ENCODE data around the gene GLT8D2.

The GLT8D2 gene

DNA sequence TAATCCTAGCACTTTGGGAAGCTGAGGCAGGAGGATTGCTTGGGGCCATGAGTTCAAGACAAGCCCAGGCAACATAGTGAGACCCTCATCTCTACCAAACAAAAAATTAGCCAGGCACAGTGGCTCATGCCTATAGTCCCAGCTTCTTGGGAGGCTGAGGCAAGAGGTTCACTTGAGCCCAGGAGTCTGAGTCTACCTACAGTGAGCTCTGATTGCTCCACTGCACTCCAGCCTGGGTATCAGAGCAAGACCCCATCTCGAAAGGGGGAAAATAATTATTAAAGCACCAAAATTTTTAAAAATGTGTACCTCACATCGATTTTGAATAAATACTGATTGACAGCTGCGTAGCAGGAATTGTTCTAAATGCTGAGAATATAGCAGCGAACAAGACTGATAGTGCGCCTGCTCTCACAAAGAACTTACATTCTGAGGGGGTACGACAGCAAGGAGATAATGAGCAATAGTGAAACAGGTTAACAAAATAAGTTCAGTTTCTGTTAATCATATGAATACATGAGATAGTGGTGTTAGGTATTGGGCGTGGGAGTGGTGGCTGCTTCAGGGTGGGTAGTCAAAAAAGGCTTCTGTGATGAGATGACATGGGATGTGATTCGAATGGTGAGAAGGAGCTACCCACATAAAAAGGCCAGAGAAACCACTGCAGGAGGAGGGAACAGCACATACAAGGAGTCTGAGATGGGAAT, 33.9 kb upstream of the GLT8D2 start:
- no CpG with 5 or more reads among the region's 8 CpGs for WGBS (ENCODE audit: extremely low coverage, insufficient coverage, low lambda C conversion rate)
- Histone ChIP-seq H3K56ac (ENCODE audit: low read length) (no peak overlapping the region), H3K27me3 (ENCODE audit: insufficient read depth, low read length, poor library complexity) (no peaks in the 10 kb centered on the region)

DNA sequence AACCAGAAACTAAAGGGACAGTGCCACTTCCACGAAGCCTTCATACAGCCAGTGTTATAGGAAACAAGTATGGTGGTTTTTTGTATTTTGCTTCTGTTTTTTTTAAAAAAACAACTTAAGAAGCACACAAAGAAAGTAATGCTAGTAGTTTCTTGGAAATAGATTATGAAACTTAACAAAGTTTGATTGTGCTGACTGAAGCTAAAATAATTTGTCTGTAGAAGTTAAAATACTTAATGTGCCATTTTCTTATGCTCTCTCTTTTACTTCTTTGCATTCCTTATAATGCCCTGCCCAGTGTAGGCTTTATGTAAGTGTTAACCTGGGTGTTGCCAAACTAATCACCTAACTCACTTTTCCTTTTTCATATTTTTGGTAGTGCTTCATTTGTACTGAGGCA, 30.8 kb upstream of the GLT8D2 start:
- H4K8ac ChIP-seq (ENCODE audit: low read depth, low read length): no peak overlapping the region
- no peak overlapping the region for H3K18ac ChIP-seq (ENCODE audit: low read length)
- H3K56ac ChIP-seq (ENCODE audit: low read length): no peak overlapping the region
- no peaks in the 10 kb centered on the region for H3K36me3 ChIP-seq (ENCODE audit: control insufficient read depth, insufficient read depth, low read length)
- no peaks in the 10 kb centered on the region for H3K4me1 ChIP-seq (ENCODE audit: control insufficient read depth, low read depth, low read length)
- no peak overlapping the region for H2BK5ac ChIP-seq (ENCODE audit: low read length)
- no peak overlapping the region for H3K4me3 ChIP-seq (ENCODE audit: low read length)
- no peak overlapping the region for H2BK120ac ChIP-seq (ENCODE audit: low read depth, low read length)
- H3K79me2 ChIP-seq (ENCODE audit: control insufficient read depth, insufficient read depth, low read length): no peaks in the 10 kb centered on the region
- DNase-seq: no peak
- no peak overlapping the region for H3K23ac ChIP-seq (ENCODE audit: low read length)
- no peak overlapping the region for H2AK5ac ChIP-seq (ENCODE audit: low read length)
- no peak overlapping the region for H3K9ac ChIP-seq (ENCODE audit: low read length)
- H2BK15ac ChIP-seq (replicated peaks; ENCODE audit: low read depth): no peak overlapping the region
- H3K4me2 ChIP-seq (ENCODE audit: low read length): no peak overlapping the region
- H3K79me1 ChIP-seq (ENCODE audit: low read length): no peaks in the 10 kb centered on the region
- H3K4ac ChIP-seq (ENCODE audit: low read depth, low read length): no peak overlapping the region
- H3K27me3 ChIP-seq (ENCODE audit: insufficient read depth, low read length, poor library complexity): no peaks in the 10 kb centered on the region
- WGBS (ENCODE audit: extremely low coverage, insufficient coverage, low lambda C conversion rate): no CpG with 5 or more reads among the region's 1 CpG
- no peak overlapping the region for H3K27ac ChIP-seq (ENCODE audit: low read depth, low read length)
- no peak overlapping the region for H4K5ac ChIP-seq (ENCODE audit: low read length)

More for the DNA sequence above, 33.9 kb upstream of the GLT8D2 start:
- Histone ChIP-seq H2BK5ac (ENCODE audit: low read length) (no peak overlapping the region), H3K4me1 (ENCODE audit: control insufficient read depth, low read depth, low read length) (no peaks in the 10 kb centered on the region), H3K23ac (ENCODE audit: low read length) (no peak overlapping the region), H4K8ac (ENCODE audit: low read depth, low read length) (no peak overlapping the region), H2AK5ac (ENCODE audit: low read length) (no peak overlapping the region), H3K36me3 (ENCODE audit: control insufficient read depth, insufficient read depth, low read length) (no peaks in the 10 kb centered on the region), H3K79me2 (ENCODE audit: control insufficient read depth, insufficient read depth, low read length) (no peaks in the 10 kb centered on the region), H3K4me3 (ENCODE audit: low read length) (no peak overlapping the region), H3K4ac (ENCODE audit: low read depth, low read length) (no peak overlapping the region), H3K27ac (ENCODE audit: low read depth, low read length) (no peak overlapping the region), H3K18ac (ENCODE audit: low read length) (no peak overlapping the region), H2BK15ac (replicated peaks; ENCODE audit: low read depth) (no peak overlapping the region), H3K4me2 (ENCODE audit: low read length) (no peak overlapping the region), H2BK120ac (ENCODE audit: low read depth, low read length) (no peak overlapping the region), H3K9ac (ENCODE audit: low read length) (no peak overlapping the region), H3K79me1 (ENCODE audit: low read length) (no peaks in the 10 kb centered on the region), H4K5ac (ENCODE audit: low read length) (no peak overlapping the region)
- DNase-seq: no peak

GRCh38 chr12:104079024-104079423, 29.0 kb upstream of the GLT8D2 start:
- H4K5ac ChIP-seq (ENCODE audit: low read length): no peak overlapping the region
- no peak overlapping the region for H2BK15ac ChIP-seq (replicated peaks; ENCODE audit: low read depth)
- no peak overlapping the region for H2AK5ac ChIP-seq (ENCODE audit: low read length)
- no peak overlapping the region for H3K9ac ChIP-seq (ENCODE audit: low read length)
- no peak overlapping the region for H3K4me3 ChIP-seq (ENCODE audit: low read length)
- H2BK5ac ChIP-seq (ENCODE audit: low read length): no peak overlapping the region
- no peaks in the 10 kb centered on the region for H3K36me3 ChIP-seq (ENCODE audit: control insufficient read depth, insufficient read depth, low read length)
- H3K18ac ChIP-seq (ENCODE audit: low read length): no peak overlapping the region
- no peak for DNase-seq
- H2BK120ac ChIP-seq (ENCODE audit: low read depth, low read length): no peak overlapping the region
- H3K79me2 ChIP-seq (ENCODE audit: control insufficient read depth, insufficient read depth, low read length): no peaks in the 10 kb centered on the region
- no peak overlapping the region for H3K27ac ChIP-seq (ENCODE audit: low read depth, low read length)
- no peaks in the 10 kb centered on the region for H3K27me3 ChIP-seq (ENCODE audit: insufficient read depth, low read length, poor library complexity)
- no peaks in the 10 kb centered on the region for H3K79me1 ChIP-seq (ENCODE audit: low read length)
- no peak overlapping the region for H3K4ac ChIP-seq (ENCODE audit: low read depth, low read length)
- WGBS (ENCODE audit: extremely low coverage, insufficient coverage, low lambda C conversion rate): no CpG with 5 or more reads among the region's 1 CpG
- no peak overlapping the region for H4K8ac ChIP-seq (ENCODE audit: low read depth, low read length)
- H3K4me2 ChIP-seq (ENCODE audit: low read length): no peak overlapping the region
- no peak overlapping the region for H3K23ac ChIP-seq (ENCODE audit: low read length)
- no peaks in the 10 kb centered on the region for H3K4me1 ChIP-seq (ENCODE audit: control insufficient read depth, low read depth, low read length)
- no peak overlapping the region for H3K56ac ChIP-seq (ENCODE audit: low read length)

DNA sequence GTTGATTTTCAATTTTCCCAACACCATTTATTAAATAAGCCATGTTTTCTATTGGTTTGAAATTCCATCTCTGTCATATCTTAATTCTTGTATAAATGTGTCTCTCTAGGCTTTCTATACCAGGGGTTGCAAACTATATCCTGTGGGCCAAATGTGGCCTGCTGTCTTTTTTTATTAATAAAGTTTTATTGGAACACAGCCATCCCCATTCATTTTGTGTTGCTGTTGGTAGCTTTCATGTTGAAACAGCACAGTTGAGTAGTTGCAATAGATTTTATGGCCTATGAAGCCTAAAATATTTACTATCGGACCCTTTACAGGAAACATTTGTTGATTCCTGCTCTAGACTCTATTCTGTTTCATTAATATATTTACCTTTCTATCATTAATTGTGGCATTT, 23.7 kb upstream of the GLT8D2 start:
- H4K5ac ChIP-seq (ENCODE audit: low read length): no peak overlapping the region

GRCh38 chr12:104072099-104072498, 22.1 kb upstream of the GLT8D2 start:
- H4K5ac ChIP-seq (ENCODE audit: low read length): no peak overlapping the region
- H2BK5ac ChIP-seq (ENCODE audit: low read length): no peak overlapping the region
- no peak overlapping the region for H3K4ac ChIP-seq (ENCODE audit: low read depth, low read length)
- no peak overlapping the region for H3K4me3 ChIP-seq (ENCODE audit: low read length)
- no peaks in the 10 kb centered on the region for H3K36me3 ChIP-seq (ENCODE audit: control insufficient read depth, insufficient read depth, low read length)
- no CpG with 5 or more reads among the region's 2 CpGs for WGBS (ENCODE audit: extremely low coverage, insufficient coverage, low lambda C conversion rate)
- H3K56ac ChIP-seq (ENCODE audit: low read length): no peak overlapping the region
- no peak overlapping the region for H2BK15ac ChIP-seq (replicated peaks; ENCODE audit: low read depth)
- no peaks in the 10 kb centered on the region for H3K79me2 ChIP-seq (ENCODE audit: control insufficient read depth, insufficient read depth, low read length)
- H4K8ac ChIP-seq (ENCODE audit: low read depth, low read length): no peak overlapping the region
- H3K4me2 ChIP-seq (ENCODE audit: low read length): no peak overlapping the region
- no peak for DNase-seq
- H3K23ac ChIP-seq (ENCODE audit: low read length): no peak overlapping the region
- no peaks in the 10 kb centered on the region for H3K27me3 ChIP-seq (ENCODE audit: insufficient read depth, low read length, poor library complexity)
- no peak overlapping the region for H2BK120ac ChIP-seq (ENCODE audit: low read depth, low read length)
- no peaks in the 10 kb centered on the region for H3K79me1 ChIP-seq (ENCODE audit: low read length)
- no peak overlapping the region for H3K9ac ChIP-seq (ENCODE audit: low read length)
- no peak overlapping the region for H3K18ac ChIP-seq (ENCODE audit: low read length)
- H3K27ac ChIP-seq (ENCODE audit: low read depth, low read length): no peak overlapping the region
- H3K4me1 ChIP-seq (ENCODE audit: control insufficient read depth, low read depth, low read length): no peaks in the 10 kb centered on the region
- no peak overlapping the region for H2AK5ac ChIP-seq (ENCODE audit: low read length)

More for the DNA sequence above, 23.7 kb upstream of the GLT8D2 start:
- no peaks in the 10 kb centered on the region for H3K4me1 ChIP-seq (ENCODE audit: control insufficient read depth, low read depth, low read length)
- H3K27me3 ChIP-seq (ENCODE audit: insufficient read depth, low read length, poor library complexity): no peaks in the 10 kb centered on the region
- DNase-seq: no peak
- H3K79me1 ChIP-seq (ENCODE audit: low read length): no peaks in the 10 kb centered on the region
- H2AK5ac ChIP-seq (ENCODE audit: low read length): no peak overlapping the region
- H3K36me3 ChIP-seq (ENCODE audit: control insufficient read depth, insufficient read depth, low read length): no peaks in the 10 kb centered on the region
- no peak overlapping the region for H3K23ac ChIP-seq (ENCODE audit: low read length)
- H2BK15ac ChIP-seq (replicated peaks; ENCODE audit: low read depth): no peak overlapping the region
- no peak overlapping the region for H3K4ac ChIP-seq (ENCODE audit: low read depth, low read length)
- WGBS (ENCODE audit: extremely low coverage, insufficient coverage, low lambda C conversion rate): no CpG with 5 or more reads among the region's 1 CpG
- no peak overlapping the region for H4K8ac ChIP-seq (ENCODE audit: low read depth, low read length)
- no peaks in the 10 kb centered on the region for H3K79me2 ChIP-seq (ENCODE audit: control insufficient read depth, insufficient read depth, low read length)
- H2BK120ac ChIP-seq (ENCODE audit: low read depth, low read length): no peak overlapping the region
- H3K9ac ChIP-seq (ENCODE audit: low read length): no peak overlapping the region
- H3K4me3 ChIP-seq (ENCODE audit: low read length): no peak overlapping the region
- H2BK5ac ChIP-seq (ENCODE audit: low read length): no peak overlapping the region
- no peak overlapping the region for H3K27ac ChIP-seq (ENCODE audit: low read depth, low read length)
- H3K56ac ChIP-seq (ENCODE audit: low read length): no peak overlapping the region
- no peak overlapping the region for H3K18ac ChIP-seq (ENCODE audit: low read length)
- no peak overlapping the region for H3K4me2 ChIP-seq (ENCODE audit: low read length)
